Activated CD4-positive, CD25-positive, alpha-beta regulatory T cell (primary cell): ENCODE results near the gene CACNA1A.
A peak's percentile ranks its signal among the peaks of the same experiment; 100 is the strongest.
"Not testable (repeated sequence)": the region's sequence is repeated elsewhere in the genome, so short reads cannot be mapped to it uniquely, and the experiment has no call there.

Source experiments
- DNase-seq, 4 experiments: peaks; one replicate each; lab custom pipeline; 2025; lab: John Stamatoyannopoulos, UW

Gene CACNA1A

GRCh38 chr19:13229246-13229645 lies 277.0 kb downstream of the CACNA1A start:
- no peak for DNase-seq

- DNase-seq, result no peak
Observed at GRCh38 chr19:13228561-13228960, 277.7 kb downstream of the CACNA1A start.

- DNase-seq, result no peak
Observed at GRCh38 chr19:13226983-13227382, 279.3 kb downstream of the CACNA1A start.

GRCh38 chr19:13225973-13226865 lies 280.1 kb downstream of the CACNA1A start:
- DNase-seq, result no peak

- DNase-seq, result no peak
Observed at GRCh38 chr19:13225085-13225484, 281.2 kb downstream of the CACNA1A start.

GRCh38 chr19:13220847-13221246 lies 285.4 kb downstream of the CACNA1A start:
- DNase-seq, result no peak

GRCh38 chr19:13215572-13216380 lies 290.5 kb downstream of the CACNA1A start:
- no peak for DNase-seq

GRCh38 chr19:13214036-13214730 lies 292.1 kb downstream of the CACNA1A start:
- DNase-seq, result no peak

- DNase-seq, result peak; percentile 40 to 69 (median 58)
Observed at GRCh38 chr19:13212759-13213330, 293.4 kb downstream of the CACNA1A start.

- DNase-seq, result no peak
Observed at GRCh38 chr19:13211426-13212308, 294.6 kb downstream of the CACNA1A start.

GRCh38 chr19:13210941-13211340 lies 295.3 kb downstream of the CACNA1A start:
- no peak for DNase-seq

GRCh38 chr19:13210339-13210775 lies 295.9 kb downstream of the CACNA1A start:
- no peak for DNase-seq

- DNase-seq, result no peak
Observed at GRCh38 chr19:13209484-13210338, 296.6 kb downstream of the CACNA1A start.

- DNase-seq, result no peak
Observed at GRCh38 chr19:13208672-13209483, 297.4 kb downstream of the CACNA1A start.

- DNase-seq, result peak in 3 of 4 experiments; percentile 20 to 62 (median 40)
Observed at GRCh38 chr19:13207846-13208671, 298.2 kb downstream of the CACNA1A start.

GRCh38 chr19:13207237-13207845 lies 298.9 kb downstream of the CACNA1A start:
- no peak for DNase-seq

GRCh38 chr19:13206587-13206986 lies 299.7 kb downstream of the CACNA1A start:
- no peak for DNase-seq

- DNase-seq, result not testable (repeated sequence)
Observed at GRCh38 chr19:13202112-13202511, 304.2 kb downstream of the CACNA1A start.
